GM12892 (cell line): ENCODE results near the gene DGCR8.

ENCODE experiments used
- DNase-seq: peaks from one replicate; pipeline ENCODE4 v3.0.0; 2011; ENCODE audit not compliant: insufficient read length
- FAIRE-seq: peaks from 2 replicates; lab custom pipeline; 2011; peaks lifted over from hg19 to GRCh38; lab: Jason Lieb, UNC
- POLR2A ChIP-seq: IDR thresholded peaks from 2 replicates; pipeline ENCODE4 v1.6.1; 2011; ENCODE audit warnings: low read depth, low read length, control low read depth
- POLR2AphosphoS5 ChIP-seq: IDR thresholded peaks from 2 replicates; pipeline ENCODE4 v1.6.1; 2011; ENCODE audit warnings: low read depth, low read length, control low read depth
- TAF1 ChIP-seq: IDR thresholded peaks from 2 replicates; pipeline ENCODE4 v1.6.1; 2011; ENCODE audit warnings: low read depth, mild to moderate bottlenecking, control low read depth, low read length, borderline replicate concordance

The DGCR8 gene

GRCh38 chr22:20137113-20137512 is 57.1 kb downstream of the DGCR8 start:
- DNase-seq (no peak), FAIRE-seq (no peak)
- TF ChIP-seq TAF1: no peak
- no peak for TF ChIP-seq POLR2AphosphoS5
- TF ChIP-seq POLR2A: no peak

- TF ChIP-seq TAF1: no peak
- no peak for TF ChIP-seq POLR2AphosphoS5
- no peak for TF ChIP-seq POLR2A
- FAIRE-seq (no peak), DNase-seq (no peak)
Observed at GRCh38 chr22:20137671-20138416, 57.8 kb downstream of the DGCR8 start.

- FAIRE-seq (no peak), DNase-seq (no peak)
- no peak for TF ChIP-seq POLR2A
- TF ChIP-seq TAF1: no peak
- TF ChIP-seq POLR2AphosphoS5: no peak
Observed at GRCh38 chr22:20138417-20138738, 58.3 kb downstream of the DGCR8 start.

- no peak for DNase-seq
- FAIRE-seq: no peak
- no peak for TF ChIP-seq TAF1
- TF ChIP-seq POLR2AphosphoS5: no peak
- TF ChIP-seq POLR2A: no peak
Observed at GRCh38 chr22:20138868-20139267, 58.8 kb downstream of the DGCR8 start.

GRCh38 chr22:20139391-20140106 is 59.5 kb downstream of the DGCR8 start:
- no peak for FAIRE-seq
- TF ChIP-seq POLR2A (no peak), POLR2AphosphoS5 (no peak), TAF1 (no peak)
- DNase-seq: no peak

- TF ChIP-seq POLR2A (no peak), TAF1 (no peak), POLR2AphosphoS5 (no peak)
- no peak for FAIRE-seq
- DNase-seq: no peak
Observed at GRCh38 chr22:20140107-20140445, 60.0 kb downstream of the DGCR8 start.

GRCh38 chr22:20140521-20140964 is 60.5 kb downstream of the DGCR8 start:
- FAIRE-seq (no peak), DNase-seq (no peak)
- TF ChIP-seq POLR2AphosphoS5: no peak
- TF ChIP-seq POLR2A: no peak
- no peak for TF ChIP-seq TAF1

GRCh38 chr22:20141186-20142077 is 61.4 kb downstream of the DGCR8 start:
- FAIRE-seq: no peak
- DNase-seq: no peak
- TF ChIP-seq POLR2AphosphoS5 (no peak), TAF1 (no peak), POLR2A (no peak)

- DNase-seq (no peak), FAIRE-seq (no peak)
- TF ChIP-seq POLR2AphosphoS5 (no peak), TAF1 (no peak), POLR2A (no peak)
Observed at GRCh38 chr22:20142711-20143621, 62.9 kb downstream of the DGCR8 start.

- FAIRE-seq (no peak), DNase-seq (no peak)
- TF ChIP-seq TAF1: no peak
- TF ChIP-seq POLR2A: no peak
- TF ChIP-seq POLR2AphosphoS5: no peak
Observed at GRCh38 chr22:20143883-20144665, 64.0 kb downstream of the DGCR8 start.
